Sigmoid colon (tissue), 7 donors: Measurements from ENCODE around the gene LTV1. TPM values are rescaled to one million over a fixed set of nuclear protein-coding genes. Genes with fewer than 3 reads are reported as not detected.

ENCODE experiments used
- DNase-seq: peaks from one replicate; pipeline ENCODE4 v3.0.0-alpha.2; 2019
- H3K27ac ChIP-seq, 4 donors: fragments of 200-600 bp; sonication (generic); one replicate each; pipeline ENCODE4 v1.5.1; 2016 to 2019; ENCODE audit warnings: mild to moderate bottlenecking in 1 of 4
- H3K27me3 ChIP-seq, 3 donors: fragments of 200-600 bp; sonication (generic); one replicate each; pipeline ENCODE4 v1.5.1; 2019; ENCODE audit warnings: mild to moderate bottlenecking in 1 of 3
- H3K36me3 ChIP-seq, 4 donors: fragments of 200-600 bp; sonication (generic); one replicate each; pipeline ENCODE4 v1.5.1; 2016 to 2019
- H3K4me1 ChIP-seq, 4 donors: fragments of 200-600 bp; sonication (generic); one replicate each; pipeline ENCODE4 v1.5.1; 2017 to 2019
- H3K4me3 ChIP-seq, 4 donors: fragments of 200-600 bp; sonication (generic); one replicate each; pipeline ENCODE4 v1.5.1; 2017 to 2019; ENCODE audit warnings: mild to moderate bottlenecking in 2 of 4, moderate library complexity in 1 of 4
- H3K9me3 ChIP-seq, 4 donors: fragments of 200-600 bp in 3 of 4; sonication (generic) in 3 of 4; one replicate each; pipeline versions ENCODE4 v1.5.1 to v1.6.1; 2013 to 2019
- EP300 ChIP-seq, 4 donors: sonication (generic); formaldehyde crosslinking; IDR thresholded peaks; one replicate each; pipeline ENCODE4 v1.6.1; 2017; ENCODE audit warnings: antibody characterized with exemption in 4 of 4
- POLR2A ChIP-seq, 2 donors: fragments of 450-650 bp; IDR thresholded peaks; one replicate each; pipeline ENCODE4 v1.6.1; 2016; ENCODE audit warnings: antibody characterized with exemption in 2 of 2, mild to moderate bottlenecking in 2 of 2, moderate library complexity in 2 of 2
- POLR2AphosphoS5 ChIP-seq, 4 donors: sonication (generic); formaldehyde crosslinking; IDR thresholded peaks; one replicate each; pipeline ENCODE4 v1.6.1; 2017; ENCODE audit warnings: antibody characterized with exemption in 4 of 4
- WGBS, 2 donors: extraction: QIAGEN DNeasy Blood & Tissue Kit; methylation state at CpG; one replicate each; pipeline ENCODE4 v1.1.7; 2013; 5-methylcytosine and 5-hydroxymethylcytosine counted together
- intact Hi-C: fragments of 100-400 bp; cut with DNase I; formaldehyde crosslinking; loops from one replicate; pipeline ENCODE4 v1.15.1; 2023
- polyA plus RNA-seq, 3 donors: library from polyadenylated mRNA; stranded (reverse); fragments of 200-250 nt; gene quantifications; one replicate each; pipeline ENCODE4 v1.2.3, GENCODE V29; 2013
- total RNA-seq, 4 donors: library from RNA; depleted of rRNA; stranded (reverse); fragments of >200 nt; gene quantifications; one replicate each; pipeline ENCODE4 v1.1.0, GENCODE V29; 2016
- TF ChIP-seq, protein P1 (sequence below), 4 experiments: fragments of 450-650 bp in 3 of 4; fragments of 200-600 bp in 1 of 4; IDR thresholded peaks; one replicate each; pipeline ENCODE4 v1.5.1; 2016 to 2019; ENCODE audit warnings: antibody characterized with exemption in 4 of 4, mild to moderate bottlenecking in 3 of 4, moderate library complexity in 2 of 4
- donor health status: healthy with polysubstance abuse.
- donor health status: Bipolar disorder and iron deficiency.
- donor health status: healthy.

Gene LTV1
- total and polyA plus RNA-seq, 7 donors: 10.0 to 22.2 (median 16.2) TPM

- Histone ChIP-seq H3K9me3 (peaks cover 0 to 1% (median 0%) of the 10 kb centered on the region in 4 donors), H3K4me3 (no peak overlapping the region), H3K4me1 (no peaks in the 10 kb centered on the region), H3K36me3 (peaks cover 21 to 92% (median 52%) of the 10 kb centered on the region in 4 donors), H3K27me3 (no peaks in the 10 kb centered on the region), H3K27ac (no peak overlapping the region)
- 96 to 97% methylated on average over 5 of the region's 5 CpGs for WGBS, 2 donors
- DNase-seq: no peak
- intact Hi-C loops: no loop called here
- no peak for TF ChIP-seq POLR2AphosphoS5 (IDR thresholded peaks at IDR 0.05)
- no peak for TF ChIP-seq POLR2A (IDR thresholded peaks at IDR 0.05)
- TF ChIP-seq EP300 (IDR thresholded peaks at IDR 0.05): no peak
- TF ChIP-seq, protein P1, sequence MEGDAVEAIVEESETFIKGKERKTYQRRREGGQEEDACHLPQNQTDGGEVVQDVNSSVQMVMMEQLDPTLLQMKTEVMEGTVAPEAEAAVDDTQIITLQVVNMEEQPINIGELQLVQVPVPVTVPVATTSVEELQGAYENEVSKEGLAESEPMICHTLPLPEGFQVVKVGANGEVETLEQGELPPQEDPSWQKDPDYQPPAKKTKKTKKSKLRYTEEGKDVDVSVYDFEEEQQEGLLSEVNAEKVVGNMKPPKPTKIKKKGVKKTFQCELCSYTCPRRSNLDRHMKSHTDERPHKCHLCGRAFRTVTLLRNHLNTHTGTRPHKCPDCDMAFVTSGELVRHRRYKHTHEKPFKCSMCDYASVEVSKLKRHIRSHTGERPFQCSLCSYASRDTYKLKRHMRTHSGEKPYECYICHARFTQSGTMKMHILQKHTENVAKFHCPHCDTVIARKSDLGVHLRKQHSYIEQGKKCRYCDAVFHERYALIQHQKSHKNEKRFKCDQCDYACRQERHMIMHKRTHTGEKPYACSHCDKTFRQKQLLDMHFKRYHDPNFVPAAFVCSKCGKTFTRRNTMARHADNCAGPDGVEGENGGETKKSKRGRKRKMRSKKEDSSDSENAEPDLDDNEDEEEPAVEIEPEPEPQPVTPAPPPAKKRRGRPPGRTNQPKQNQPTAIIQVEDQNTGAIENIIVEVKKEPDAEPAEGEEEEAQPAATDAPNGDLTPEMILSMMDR (IDR thresholded peaks at IDR 0.05): no peak
Observed at GRCh38 chr6:143857651-143858050, 14.5 kb downstream of the LTV1 start.

DNA sequence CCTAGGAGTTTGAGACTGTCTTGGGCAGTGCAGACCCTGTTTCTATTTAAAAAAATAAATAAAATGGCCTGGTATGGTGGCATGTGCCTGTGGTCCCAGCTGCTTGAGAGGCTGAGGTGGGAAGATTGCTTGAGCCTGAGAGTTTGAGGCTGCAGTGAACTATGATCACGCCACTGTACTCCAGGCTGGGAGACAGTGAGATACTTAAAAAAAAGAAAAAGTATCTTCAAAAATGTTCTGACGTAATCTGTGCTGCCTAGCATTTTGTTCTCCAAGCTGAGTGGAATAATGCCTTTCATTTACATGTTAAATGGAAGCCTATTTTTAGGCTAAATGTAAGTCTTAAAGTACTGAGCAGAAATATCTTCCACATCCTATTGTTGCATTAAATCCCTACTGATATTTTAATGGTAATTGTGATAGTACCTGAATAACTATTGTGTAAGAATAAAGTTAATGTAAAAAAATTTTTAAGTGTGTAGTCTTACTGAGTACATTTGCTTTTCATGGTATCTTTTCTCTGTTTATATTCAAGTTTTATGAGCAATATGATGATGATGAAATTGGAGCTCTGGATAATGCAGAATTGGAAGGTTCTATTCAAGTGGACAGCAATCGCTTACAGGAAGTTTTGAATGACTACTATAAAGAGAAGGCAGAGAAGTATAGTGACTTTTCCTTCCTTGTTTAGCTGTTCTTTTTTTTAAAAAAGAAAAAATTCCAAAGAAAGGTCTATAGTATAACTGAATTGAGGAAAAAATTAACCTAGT, 16.9 kb downstream of the LTV1 start:
- H3K36me3 ChIP-seq: peaks cover 21 to 98% (median 52%) of the 10 kb centered on the region in 4 donors
- intact Hi-C loops: no loop called here
- no peak overlapping the region for H3K4me3 ChIP-seq
- H3K27me3 ChIP-seq: no peaks in the 10 kb centered on the region
- 88 to 89% methylated on average over 3 of the region's 3 CpGs for WGBS, 2 donors
- H3K4me1 ChIP-seq: peaks cover 0 to 4% (median 0%) of the 10 kb centered on the region in 4 donors
- TF ChIP-seq POLR2AphosphoS5 (IDR thresholded peaks at IDR 0.05) (no peak), EP300 (IDR thresholded peaks at IDR 0.05) (no peak), POLR2A (IDR thresholded peaks at IDR 0.05) (no peak)
- TF ChIP-seq, protein P1 (IDR thresholded peaks at IDR 0.05): no peak
- no peaks in the 10 kb centered on the region for H3K9me3 ChIP-seq
- no peak for DNase-seq
- H3K27ac ChIP-seq: no peak overlapping the region

DNA sequence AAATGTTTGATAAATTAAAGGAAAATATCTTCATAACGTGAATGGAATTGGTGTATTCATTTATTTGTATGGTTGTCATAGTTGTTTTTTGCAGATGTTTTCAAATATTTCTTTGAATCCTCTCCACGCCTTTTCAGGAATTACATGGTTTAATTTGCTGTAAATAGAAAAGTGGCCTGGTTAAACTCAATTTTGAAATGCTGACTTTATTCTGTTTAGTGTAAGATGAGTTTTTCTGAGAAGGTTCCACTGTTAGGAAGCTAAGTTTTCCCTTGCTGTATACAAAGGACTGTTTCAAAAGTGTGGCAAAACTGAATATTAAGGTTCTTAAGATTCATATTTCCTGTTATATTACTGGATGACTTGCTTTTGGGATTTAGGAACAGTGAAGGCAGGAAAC, 20.6 kb downstream of the LTV1 start:
- DNase-seq: no peak
- H3K27ac ChIP-seq: peak overlapping the region in 3 of 4 donors; percentile 2 to 29 (median 23)
- no peaks in the 10 kb centered on the region for H3K27me3 ChIP-seq
- 92 to 97% methylated on average over 2 of the region's 2 CpGs for WGBS, 2 donors
- intact Hi-C loops: no loop called here
- H3K4me3 ChIP-seq: no peak overlapping the region
- TF ChIP-seq POLR2AphosphoS5 (IDR thresholded peaks at IDR 0.05): peak; percentile 33 to 69 (median 48)
- TF ChIP-seq, protein P1 (IDR thresholded peaks at IDR 0.05): no peak
- no peak for TF ChIP-seq POLR2A (IDR thresholded peaks at IDR 0.05)
- TF ChIP-seq EP300 (IDR thresholded peaks at IDR 0.05): no peak
- H3K4me1 ChIP-seq: peaks cover 0 to 4% (median 0%) of the 10 kb centered on the region in 4 donors
- peaks cover 0 to 75% (median 21%) of the 10 kb centered on the region in 4 donors for H3K36me3 ChIP-seq
- peaks cover 0 to 3% (median 0%) of the 10 kb centered on the region in 4 donors for H3K9me3 ChIP-seq

- no peak for TF ChIP-seq POLR2A (IDR thresholded peaks at IDR 0.05)
- no peak for TF ChIP-seq EP300 (IDR thresholded peaks at IDR 0.05)
- TF ChIP-seq, protein P1 (IDR thresholded peaks at IDR 0.05): no peak
- no peak for TF ChIP-seq POLR2AphosphoS5 (IDR thresholded peaks at IDR 0.05)
- peaks cover 0 to 4% (median 0%) of the 10 kb centered on the region in 4 donors for H3K4me1 ChIP-seq
- H3K27me3 ChIP-seq: no peaks in the 10 kb centered on the region
- H3K9me3 ChIP-seq: peaks cover 0 to 3% (median 0%) of the 10 kb centered on the region in 4 donors
- DNase-seq: no peak
- intact Hi-C loops: no loop called here
- H3K36me3 ChIP-seq: peaks cover 0 to 70% (median 19%) of the 10 kb centered on the region in 4 donors
- H3K4me3 ChIP-seq: no peak within 1 kb of the TSS
- peak within 1 kb of the TSS in 3 of 4 donors; percentile 23 to 53 (median 29) for H3K27ac ChIP-seq
- 84 to 88% methylated on average over 1 of the region's 1 CpG for WGBS, 2 donors
Observed at GRCh38 chr6:143864234-143864633, 21.1 kb downstream of the LTV1 start, which contains the start of gene ZC2HC1B. TSS of gene ZC2HC1B (plus strand) at chr6:143864474. CDS start at chr6:143864540, 66 bp downstream.
